Trophoblast cell (in vitro differentiated cells and primary cell): ENCODE data around the gene TEX53.

Source experiments
- DNase-seq, 2 donors: peaks; one replicate each; pipeline ENCODE4 v3.0.0-alpha.2; 2016
- H2AFZ ChIP-seq: 2 replicates; pipeline ENCODE4 v1.6.1; 2013; ENCODE audit warnings: low read length, moderate library complexity, mild to moderate bottlenecking; ENCODE audit not compliant: insufficient read depth, poor library complexity
- H2AK5ac ChIP-seq: 2 replicates; pipeline ENCODE4 v1.6.1; 2013; ENCODE audit warnings: mild to moderate bottlenecking, low read length
- H2BK120ac ChIP-seq: 2 replicates; pipeline ENCODE4 v1.6.1; 2013; ENCODE audit warnings: low read length, mild to moderate bottlenecking, moderate library complexity; ENCODE audit not compliant: insufficient read depth, poor library complexity
- H2BK12ac ChIP-seq: 2 replicates; pipeline ENCODE4 v1.6.1; 2013; ENCODE audit warnings: mild to moderate bottlenecking, low read length, moderate library complexity
- H2BK5ac ChIP-seq: 2 replicates; pipeline ENCODE4 v1.6.1; 2013; ENCODE audit warnings: low read length, low read depth, moderate library complexity, mild to moderate bottlenecking; ENCODE audit not compliant: poor library complexity
- H3K14ac ChIP-seq: 2 replicates; pipeline ENCODE4 v1.6.1; 2013; ENCODE audit warnings: mild to moderate bottlenecking, low read length
- H3K18ac ChIP-seq: 2 replicates; pipeline ENCODE4 v1.6.1; 2013; ENCODE audit warnings: mild to moderate bottlenecking, low read length
- H3K23ac ChIP-seq: 2 replicates; pipeline ENCODE4 v1.6.1; 2013; ENCODE audit warnings: low read length
- H3K27ac ChIP-seq: 2 replicates; pipeline ENCODE4 v1.5.1; 2013; ENCODE audit warnings: low read depth, mild to moderate bottlenecking, inconsistent platforms, low read length, moderate library complexity
- H3K27me3 ChIP-seq: 2 replicates; pipeline ENCODE4 v1.6.1; 2013; ENCODE audit warnings: inconsistent platforms, mild to moderate bottlenecking, low read length, moderate library complexity; ENCODE audit not compliant: insufficient read depth
- H3K36me3 ChIP-seq, 2 experiments: 1 replicate in 1 of 2; 2 replicates in 1 of 2; pipeline ENCODE4 v1.6.1; 2013; ENCODE audit warnings: low read length in 2 of 2, mild to moderate bottlenecking in 2 of 2, moderate library complexity in 1 of 2; ENCODE audit not compliant: insufficient read depth in 2 of 2, control insufficient read depth in 1 of 2
- H3K4ac ChIP-seq: 2 replicates; pipeline ENCODE4 v1.6.1; 2013; ENCODE audit warnings: low read depth, mild to moderate bottlenecking, low read length, moderate library complexity
- H3K4me1 ChIP-seq, 2 experiments: 1 replicate in 1 of 2; 2 replicates in 1 of 2; pipeline ENCODE4 v1.6.1; 2013; ENCODE audit warnings: low read length in 2 of 2, mild to moderate bottlenecking in 2 of 2, moderate library complexity in 1 of 2; ENCODE audit not compliant: insufficient read depth in 2 of 2, control insufficient read depth in 1 of 2
- H3K4me2 ChIP-seq: 2 replicates; pipeline ENCODE4 v1.6.1; 2013; ENCODE audit warnings: inconsistent platforms, mild to moderate bottlenecking, low read length, moderate library complexity
- H3K4me3 ChIP-seq: 2 replicates; pipeline ENCODE4 v1.5.1; 2013; ENCODE audit warnings: mild to moderate bottlenecking, low read depth, low read length, inconsistent platforms
- H3K79me1 ChIP-seq: one replicate; pipeline ENCODE4 v1.6.1; 2013; ENCODE audit warnings: low read length
- H3K79me2 ChIP-seq: 2 replicates; pipeline ENCODE4 v1.6.1; 2013; ENCODE audit warnings: low read length, mild to moderate bottlenecking; ENCODE audit not compliant: control insufficient read depth, insufficient read depth, poor library complexity
- H3K9ac ChIP-seq: 2 replicates; pipeline ENCODE4 v1.6.1; 2013; ENCODE audit warnings: mild to moderate bottlenecking, low read length
- H3K9me3 ChIP-seq: 2 replicates; pipeline ENCODE4 v1.6.1; 2013; ENCODE audit warnings: low read depth, mild to moderate bottlenecking, control low read depth, inconsistent platforms, low read length; ENCODE audit not compliant: insufficient read depth
- H4K12ac ChIP-seq: 2 replicates; pipeline ENCODE4 v1.6.1; 2013; ENCODE audit warnings: low read depth, mild to moderate bottlenecking, low read length, moderate library complexity
- H4K8ac ChIP-seq: 2 replicates; pipeline ENCODE4 v1.6.1; 2013; ENCODE audit warnings: low read depth, mild to moderate bottlenecking, low read length, moderate library complexity
- H4K91ac ChIP-seq: one replicate; pipeline ENCODE4 v1.6.1; 2013; ENCODE audit warnings: low read depth, mild to moderate bottlenecking, low read length, moderate library complexity
- WGBS: extraction: QIAGEN DNeasy Blood & Tissue Kit; methylation state at CpG from one replicate; pipeline ENCODE4 v1.1.7; 2013; ENCODE audit warnings: missing lambda C conversion rate; ENCODE audit not compliant: insufficient read length, insufficient coverage; ENCODE audit errors: extremely low coverage; 5-methylcytosine and 5-hydroxymethylcytosine counted together

TEX53 gene

GRCh38 chr9:114693248-114693855 lies 35.7 kb upstream of the TEX53 start:
- no peak overlapping the region for H3K18ac ChIP-seq
- H2BK5ac ChIP-seq, result no peak overlapping the region
- H3K14ac ChIP-seq, result no peak overlapping the region
- H3K36me3 ChIP-seq, result no peaks in the 10 kb centered on the region
- no peak overlapping the region for H3K4me3 ChIP-seq
- no peak overlapping the region for H4K8ac ChIP-seq
- H3K23ac ChIP-seq, result no peak overlapping the region
- no CpG with 5 or more reads among the region's 2 CpGs for WGBS
- H3K27me3 ChIP-seq, result no peaks in the 10 kb centered on the region
- DNase-seq, result no peak
- H3K79me1 ChIP-seq, result peaks cover 2% of the 10 kb centered on the region
- no peak overlapping the region for H3K4ac ChIP-seq
- H3K4me2 ChIP-seq, result no peak overlapping the region
- H3K27ac ChIP-seq, result no peak overlapping the region
- H2BK120ac ChIP-seq, result no peak overlapping the region
- peaks cover 0 to 2% of the 10 kb centered on the region in 2 experiments for H3K4me1 ChIP-seq
- no peaks in the 10 kb centered on the region for H3K79me2 ChIP-seq
- no peak overlapping the region for H4K12ac ChIP-seq
- no peak overlapping the region for H4K91ac ChIP-seq
- no peak overlapping the region for H2BK12ac ChIP-seq
- H3K9ac ChIP-seq, result no peak overlapping the region
- no peak overlapping the region for H2AFZ ChIP-seq
- no peaks in the 10 kb centered on the region for H3K9me3 ChIP-seq
- no peak overlapping the region for H2AK5ac ChIP-seq

DNA sequence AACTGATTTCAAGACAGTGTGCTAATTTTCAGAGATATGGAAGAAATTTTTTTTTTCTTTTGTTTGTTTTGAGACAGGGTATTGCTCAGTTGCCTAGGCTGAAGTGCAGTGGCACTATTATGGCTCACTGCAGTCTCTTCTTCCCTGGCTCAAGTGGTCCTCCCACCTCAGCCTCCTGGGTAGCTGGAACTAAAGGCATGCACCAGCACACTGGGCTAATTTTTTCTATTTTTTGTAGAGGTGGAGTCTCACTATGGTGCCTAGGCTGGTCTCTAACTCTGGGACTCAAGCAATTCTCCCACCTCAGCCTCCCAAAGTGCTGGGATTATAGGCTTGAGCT lies 34.3 kb upstream of the TEX53 start:
- no peak overlapping the region for H2BK12ac ChIP-seq

GRCh38 chr9:114691046-114691955 lies 33.7 kb upstream of the TEX53 start:
- Histone ChIP-seq H3K79me2 (no peaks in the 10 kb centered on the region), H3K23ac (no peak overlapping the region), H2BK5ac (no peak overlapping the region), H2BK120ac (no peak overlapping the region), H3K4me2 (no peak overlapping the region), H3K9me3 (no peaks in the 10 kb centered on the region), H3K4me1 (peaks cover 0 to 2% of the 10 kb centered on the region in 2 experiments), H2BK12ac (no peak overlapping the region), H2AFZ (no peak overlapping the region), H2AK5ac (no peak overlapping the region), H3K27ac (no peak overlapping the region), H4K8ac (no peak overlapping the region), H4K12ac (no peak overlapping the region), H3K36me3 (no peaks in the 10 kb centered on the region), H3K79me1 (peaks cover 2% of the 10 kb centered on the region), H3K4ac (no peak overlapping the region), H3K27me3 (no peaks in the 10 kb centered on the region), H3K9ac (no peak overlapping the region), H3K18ac (no peak overlapping the region), H3K4me3 (no peak overlapping the region), H4K91ac (no peak overlapping the region), H3K14ac (no peak overlapping the region)
- DNase-seq, result peak in 1 of 2 donors; percentile 53
- no CpG with 5 or more reads among the region's 11 CpGs for WGBS

More for the DNA sequence above, 34.3 kb upstream of the TEX53 start:
- H3K27me3 ChIP-seq, result no peaks in the 10 kb centered on the region
- no peaks in the 10 kb centered on the region for H3K79me2 ChIP-seq
- H3K79me1 ChIP-seq, result peaks cover 2% of the 10 kb centered on the region
- H3K4me2 ChIP-seq, result no peak overlapping the region
- no peak overlapping the region for H4K91ac ChIP-seq
- no peak for DNase-seq
- H3K14ac ChIP-seq, result no peak overlapping the region
- no peak overlapping the region for H2BK5ac ChIP-seq
- H3K27ac ChIP-seq, result no peak overlapping the region
- peaks cover 0 to 2% of the 10 kb centered on the region in 2 experiments for H3K4me1 ChIP-seq
- no peaks in the 10 kb centered on the region for H3K9me3 ChIP-seq
- no peak overlapping the region for H3K4me3 ChIP-seq
- no peak overlapping the region for H3K9ac ChIP-seq
- H2AFZ ChIP-seq, result no peak overlapping the region
- no peak overlapping the region for H4K8ac ChIP-seq
- no peak overlapping the region for H3K18ac ChIP-seq
- no peak overlapping the region for H3K4ac ChIP-seq
- no peak overlapping the region for H2AK5ac ChIP-seq
- no peak overlapping the region for H4K12ac ChIP-seq
- no peak overlapping the region for H3K23ac ChIP-seq
- no peaks in the 10 kb centered on the region for H3K36me3 ChIP-seq
- H2BK120ac ChIP-seq, result no peak overlapping the region

DNA sequence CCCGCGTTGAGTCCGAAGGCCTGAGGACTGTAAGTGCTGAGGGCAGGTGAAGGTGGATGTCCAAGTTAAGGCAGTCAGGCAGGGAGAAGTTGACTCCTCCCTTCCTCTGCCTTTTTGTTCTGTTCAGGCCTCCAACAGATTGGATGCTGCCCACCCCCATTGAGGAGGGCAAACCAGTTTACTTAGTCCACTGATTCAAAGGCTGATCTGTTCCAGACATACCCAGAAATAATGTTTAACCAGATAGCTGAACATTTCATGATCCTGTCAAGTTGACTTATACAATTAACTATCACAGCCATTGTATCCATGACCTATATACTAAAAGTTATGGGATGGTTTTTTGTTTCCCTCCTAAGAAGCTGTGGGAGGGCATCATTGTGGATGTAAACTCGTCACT lies 32.7 kb upstream of the TEX53 start:
- no peak overlapping the region for H3K4me2 ChIP-seq
- H3K18ac ChIP-seq, result no peak overlapping the region
- H3K14ac ChIP-seq, result no peak overlapping the region
- no peak overlapping the region for H2BK12ac ChIP-seq
- H2AK5ac ChIP-seq, result no peak overlapping the region
- WGBS, result no CpG with 5 or more reads among the region's 4 CpGs
- no peaks in the 10 kb centered on the region for H3K79me2 ChIP-seq
- H3K36me3 ChIP-seq, result no peaks in the 10 kb centered on the region
- no peaks in the 10 kb centered on the region for H3K9me3 ChIP-seq
- H3K27ac ChIP-seq, result no peak overlapping the region
- no peak overlapping the region for H4K12ac ChIP-seq
- no peak overlapping the region for H3K4me3 ChIP-seq
- peaks cover 2% of the 10 kb centered on the region for H3K79me1 ChIP-seq
- H3K9ac ChIP-seq, result no peak overlapping the region
- no peak overlapping the region for H3K4ac ChIP-seq
- H2BK120ac ChIP-seq, result no peak overlapping the region
- DNase-seq, result no peak
- no peaks in the 10 kb centered on the region for H3K27me3 ChIP-seq
- H4K91ac ChIP-seq, result no peak overlapping the region
- H4K8ac ChIP-seq, result no peak overlapping the region
- no peak overlapping the region for H3K23ac ChIP-seq
- no peak overlapping the region for H2BK5ac ChIP-seq
- H3K4me1 ChIP-seq, result peaks cover 0 to 2% of the 10 kb centered on the region in 2 experiments
- no peak overlapping the region for H2AFZ ChIP-seq
